Breast epithelium (tissue), 3 donors: ENCODE measurements around the gene BFSP2.

Experiments used
- CTCF ChIP-seq, 3 donors: fragments of 450-650 bp; IDR thresholded peaks; one replicate each; pipeline ENCODE4 v1.5.1; 2016 to 2017; ENCODE audit warnings: antibody characterized with exemption in 3 of 3, mild to moderate bottlenecking in 3 of 3, moderate library complexity in 3 of 3
- POLR2AphosphoS5 ChIP-seq, 3 donors: sonication (generic); formaldehyde crosslinking; IDR thresholded peaks; one replicate each; pipeline ENCODE4 v1.6.1; 2017; ENCODE audit warnings: antibody characterized with exemption in 3 of 3

DNA sequence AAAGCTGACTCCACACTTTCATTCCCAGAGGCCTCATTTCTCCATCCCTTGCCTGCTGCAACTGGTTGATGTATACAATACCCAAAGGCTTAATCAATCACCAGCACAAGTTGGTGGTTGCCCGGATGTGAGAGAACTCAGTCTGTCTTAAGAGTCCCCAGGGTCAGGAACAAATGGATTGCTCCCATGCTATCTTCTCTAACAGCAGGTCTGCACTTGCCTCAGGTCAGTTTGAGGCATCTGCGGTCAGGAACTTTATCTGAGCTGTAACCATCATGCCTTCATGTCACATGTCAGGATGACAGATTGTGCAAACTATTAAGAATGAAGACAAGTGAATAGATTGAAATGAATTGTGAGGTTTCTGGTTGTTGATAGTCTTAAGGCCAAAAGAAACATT, 56.1 kb downstream of the BFSP2 start:
- no peak for TF ChIP-seq CTCF (IDR thresholded peaks at IDR 0.05)
- TF ChIP-seq POLR2AphosphoS5 (IDR thresholded peaks at IDR 0.05) = no peak
